Pancreas (tissue), 10 donors: ENCODE measurements around the gene MYO5C. TPM values are rescaled to one million over a fixed set of nuclear protein-coding genes. Genes with fewer than 3 reads are reported as not detected.
A peak's percentile ranks its signal among the peaks of the same experiment; 100 is the strongest.

ENCODE experiments used
- ATAC-seq, 4 donors: fragments of 200-7000 bp; cut with Tn5 transposase; one replicate each; pipeline versions ENCODE4 v1.8.0 to v1.9.1; 2020; ENCODE audit warnings: mild to moderate bottlenecking in 4 of 4, moderate library complexity in 4 of 4
- DNase-seq, 6 donors: peaks; one replicate each; pipeline ENCODE4 v3.0.0-alpha.2; 2020
- FAIRE-seq: peaks from 2 replicates; lab custom pipeline; 2012; peaks lifted over from hg19 to GRCh38; lab: Jason Lieb, UNC
- H3K27ac ChIP-seq, 4 donors: fragments of 200-600 bp; sonication (generic); 1 replicate in 3 of 4; 2 replicates in 1 of 4; pipeline versions ENCODE4 v1.5.0 to v1.8.0; 2020
- H3K27me3 ChIP-seq, 4 donors: fragments of 200-600 bp; one replicate each; pipeline ENCODE4 v1.8.0; 2021
- H3K36me3 ChIP-seq, 3 donors: fragments of 200-600 bp; sonication (generic) in 1 of 3; one replicate each; pipeline versions ENCODE4 v1.5.0 to v1.8.0; 2020 to 2021
- H3K4me1 ChIP-seq, 3 donors: fragments of 200-600 bp; one replicate each; pipeline ENCODE4 v1.8.0; 2021
- H3K4me3 ChIP-seq, 4 donors: fragments of 200-600 bp; sonication (generic) in 2 of 4; one replicate each; pipeline versions ENCODE4 v1.5.0 to v1.8.0; 2020 to 2021
- H3K9me3 ChIP-seq, 4 donors: fragments of 200-600 bp; one replicate each; pipeline ENCODE4 v1.8.0; 2021
- WGBS, 2 donors: extraction: QIAGEN DNeasy Blood & Tissue Kit; methylation state at CpG; one replicate each; pipeline ENCODE4 v1.1.7; 2013; 5-methylcytosine and 5-hydroxymethylcytosine counted together
- intact Hi-C, 3 donors: fragments of 100-400 bp; cut with DNase I; formaldehyde crosslinking; loops; one replicate each; pipeline versions ENCODE4 v1.11.1 to v1.14.2; 2022
- polyA plus RNA-seq, 2 donors: library from polyadenylated mRNA; stranded (reverse); fragments of 200-250 nt; gene quantifications; one replicate each; pipeline ENCODE4 v1.2.3, GENCODE V29; 2013
- total RNA-seq, 6 donors: library from RNA; stranded (reverse); fragmentation: NEBNext Ultra II Directional in 4 of 6; extraction: Animal tissue kit (Norgen Biotek cat#: 25700) in 4 of 6; gene quantifications; one replicate each; pipeline versions ENCODE4 v1.2.1 to v1.2.4, GENCODE V29; 2021 to 2023
- TF ChIP-seq, protein P1 (sequence below), 4 donors: fragments of 200-600 bp; sonication (generic) in 3 of 4; IDR thresholded peaks; one replicate each; pipeline versions ENCODE4 v1.5.0 to v1.8.0; 2021; ENCODE audit warnings: antibody characterized with exemption in 4 of 4
- donor health status: healthy with polysubstance abuse.
- donor health status: DM: no; HTN: no; CAD: no; lungs with moderate emphysema.
- donor health status: DM: no; HTN: no; CAD: no.
- donor health status: control.
- donor health status: control.
- donor health status: Bipolar disorder and iron deficiency.
- donor health status: DM: yes; HTN: yes; CAD: no.
- donor health status: DM: no; HTN: no; CAD: no.
- donor health status: DM: no; HTN: no; CAD: no.
- donor health status: DM: yes; HTN: yes; CAD: no.

MYO5C gene
- total and polyA plus RNA-seq, 8 donors: 12.7 to 52.7 (median 39.2) TPM

DNA sequence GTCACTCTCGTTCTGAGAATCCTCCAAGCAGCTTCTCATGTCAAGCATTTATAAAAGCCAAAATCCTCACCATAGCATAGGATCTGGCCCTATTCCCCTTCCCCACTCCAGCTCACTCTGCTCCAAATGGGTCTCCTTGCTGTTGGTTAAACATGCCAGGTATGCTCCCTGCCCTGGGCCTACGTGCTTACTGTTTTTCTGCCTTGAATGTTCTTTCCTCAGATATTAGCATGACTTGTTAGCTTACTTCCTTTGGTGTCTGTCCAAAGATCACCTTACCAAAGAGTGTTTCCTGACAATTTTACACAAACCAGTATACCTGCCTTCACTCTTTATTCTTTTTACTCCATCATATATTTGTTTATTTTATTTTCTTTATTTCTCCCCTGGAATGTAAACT lies 33.1 kb upstream of the MYO5C start:
- intact Hi-C loops: loop anchor here in 1 of 3 donors (10.0 kb wide), 1 partner anchor 74 kb away; no protein-coding TSS in a partner anchor
- H3K9me3 ChIP-seq: no peaks in the 10 kb centered on the region
- H3K36me3 ChIP-seq: no peaks in the 10 kb centered on the region
- DNase-seq (no peak), FAIRE-seq (no peak), ATAC-seq (peak in 2 of 4 donors; percentile 7 to 21)
- H3K4me3 ChIP-seq: no peak overlapping the region
- TF ChIP-seq, protein P1, sequence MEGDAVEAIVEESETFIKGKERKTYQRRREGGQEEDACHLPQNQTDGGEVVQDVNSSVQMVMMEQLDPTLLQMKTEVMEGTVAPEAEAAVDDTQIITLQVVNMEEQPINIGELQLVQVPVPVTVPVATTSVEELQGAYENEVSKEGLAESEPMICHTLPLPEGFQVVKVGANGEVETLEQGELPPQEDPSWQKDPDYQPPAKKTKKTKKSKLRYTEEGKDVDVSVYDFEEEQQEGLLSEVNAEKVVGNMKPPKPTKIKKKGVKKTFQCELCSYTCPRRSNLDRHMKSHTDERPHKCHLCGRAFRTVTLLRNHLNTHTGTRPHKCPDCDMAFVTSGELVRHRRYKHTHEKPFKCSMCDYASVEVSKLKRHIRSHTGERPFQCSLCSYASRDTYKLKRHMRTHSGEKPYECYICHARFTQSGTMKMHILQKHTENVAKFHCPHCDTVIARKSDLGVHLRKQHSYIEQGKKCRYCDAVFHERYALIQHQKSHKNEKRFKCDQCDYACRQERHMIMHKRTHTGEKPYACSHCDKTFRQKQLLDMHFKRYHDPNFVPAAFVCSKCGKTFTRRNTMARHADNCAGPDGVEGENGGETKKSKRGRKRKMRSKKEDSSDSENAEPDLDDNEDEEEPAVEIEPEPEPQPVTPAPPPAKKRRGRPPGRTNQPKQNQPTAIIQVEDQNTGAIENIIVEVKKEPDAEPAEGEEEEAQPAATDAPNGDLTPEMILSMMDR (IDR thresholded peaks at IDR 0.05): no peak
- no peak overlapping the region for H3K27ac ChIP-seq
- H3K27me3 ChIP-seq: no peaks in the 10 kb centered on the region
- peaks cover 3 to 12% (median 9%) of the 10 kb centered on the region in 3 donors for H3K4me1 ChIP-seq
- 39 to 53% methylated on average over 2 of the region's 2 CpGs for WGBS, 2 donors

- no peak overlapping the region for H3K4me3 ChIP-seq
- ATAC-seq: no peak
Observed at GRCh38 chr15:52326756-52327155, 31.2 kb upstream of the MYO5C start.

DNA sequence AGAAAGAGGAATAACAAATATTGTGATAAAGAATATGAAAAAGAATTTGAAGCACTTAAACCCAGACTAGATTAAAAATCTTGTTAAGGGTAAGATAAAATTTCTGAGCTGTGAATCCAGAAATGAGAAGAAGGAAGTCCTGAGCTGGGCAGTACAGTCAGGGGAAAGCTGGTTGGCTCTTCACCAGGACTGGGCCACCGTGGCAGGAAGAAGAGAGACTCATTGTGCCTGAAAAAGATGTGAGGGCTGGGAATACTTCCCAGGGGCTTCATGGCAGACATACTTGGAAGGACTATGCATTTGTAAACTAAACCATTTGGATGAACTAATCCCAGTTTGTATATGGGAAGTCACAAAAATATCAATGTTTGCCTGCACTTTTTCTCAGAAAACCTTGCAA lies 28.5 kb upstream of the MYO5C start:
- Histone ChIP-seq H3K9me3 (no peaks in the 10 kb centered on the region), H3K36me3 (no peaks in the 10 kb centered on the region), H3K4me1 (peaks cover 3 to 7% (median 4%) of the 10 kb centered on the region in 3 donors), H3K27me3 (no peaks in the 10 kb centered on the region), H3K4me3 (no peak overlapping the region), H3K27ac (no peak overlapping the region)
- ATAC-seq (no peak), DNase-seq (no peak), FAIRE-seq (no peak)
- TF ChIP-seq, protein P1 (IDR thresholded peaks at IDR 0.05): no peak
- 61 to 67% methylated on average over 1 of the region's 1 CpG for WGBS, 2 donors
- intact Hi-C loops: loop anchor here in 1 of 3 donors (10.0 kb wide), 1 partner anchor 69 kb away; no protein-coding TSS in a partner anchor

More at GRCh38 chr15:52326756-52327155, 31.2 kb upstream of the MYO5C start:
- H3K4me1 ChIP-seq: peaks cover 3 to 12% (median 9%) of the 10 kb centered on the region in 3 donors
- DNase-seq (no peak), FAIRE-seq (no peak)
- H3K27ac ChIP-seq: no peak overlapping the region
- H3K9me3 ChIP-seq: no peaks in the 10 kb centered on the region
- no peaks in the 10 kb centered on the region for H3K27me3 ChIP-seq
- intact Hi-C loops: loop anchor here in 1 of 3 donors (10.0 kb wide), 1 partner anchor 72 kb away; no protein-coding TSS in a partner anchor
- TF ChIP-seq, protein P1 (IDR thresholded peaks at IDR 0.05): no peak
- no peaks in the 10 kb centered on the region for H3K36me3 ChIP-seq
- 60 to 69% methylated on average over 2 of the region's 2 CpGs for WGBS, 2 donors

- TF ChIP-seq, protein P1 (IDR thresholded peaks at IDR 0.05): no peak
- 84 to 85% methylated on average over 13 of the region's 13 CpGs for WGBS, 2 donors
- Histone ChIP-seq H3K27me3 (no peaks in the 10 kb centered on the region), H3K4me1 (no peaks in the 10 kb centered on the region), H3K36me3 (no peaks in the 10 kb centered on the region), H3K27ac (no peak overlapping the region), H3K9me3 (no peaks in the 10 kb centered on the region), H3K4me3 (no peak overlapping the region)
- DNase-seq (peak in 5 of 6 donors; percentile 26 to 76 (median 62)), ATAC-seq (peak in 3 of 4 donors; percentile 40 to 73 (median 64)), FAIRE-seq (no peak)
- intact Hi-C loops: no loop called here
Observed at GRCh38 chr15:52318729-52319500, 23.3 kb upstream of the MYO5C start.

DNA sequence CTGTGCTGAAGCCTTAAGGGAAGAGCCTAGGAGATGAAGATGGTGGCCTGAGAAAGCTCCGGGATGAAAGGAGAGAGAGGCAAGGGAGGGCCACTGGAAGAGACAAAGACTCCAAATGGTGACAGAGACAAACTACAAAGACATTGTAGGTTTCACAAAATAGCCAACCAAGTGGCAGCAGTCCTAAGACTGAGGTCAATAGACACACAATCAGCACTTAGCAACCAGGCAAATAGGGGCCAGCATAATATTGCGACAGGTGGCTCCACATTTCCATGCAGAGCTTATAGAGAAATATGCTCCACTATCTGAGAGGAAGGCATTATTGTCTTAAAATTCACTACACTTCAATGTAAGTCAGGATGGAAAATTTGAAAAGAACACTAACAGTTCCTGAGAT lies 22.1 kb upstream of the MYO5C start:
- intact Hi-C loops: no loop called here
- 88 to 96% methylated on average over 2 of the region's 2 CpGs for WGBS, 2 donors
- TF ChIP-seq, protein P1 (IDR thresholded peaks at IDR 0.05): no peak
- no peaks in the 10 kb centered on the region for H3K27me3 ChIP-seq
- no peak overlapping the region for H3K4me3 ChIP-seq
- DNase-seq (no peak), ATAC-seq (no peak), FAIRE-seq (no peak)
- peaks cover 0 to 7% (median 0%) of the 10 kb centered on the region in 3 donors for H3K36me3 ChIP-seq
- no peaks in the 10 kb centered on the region for H3K9me3 ChIP-seq
- H3K27ac ChIP-seq: no peak overlapping the region
- H3K4me1 ChIP-seq: no peaks in the 10 kb centered on the region
